Loucy (cell line): ENCODE data around the gene GIMAP2.
"Not testable (repeated sequence)": the region's sequence is repeated elsewhere in the genome, so short reads cannot be mapped to it uniquely, and the experiment has no call there.

Source experiments
- H2AFZ ChIP-seq: fragments of 200-600 bp; sonication (generic); 2 replicates; pipeline ENCODE4 v1.6.0; 2016; ENCODE audit warnings: antibody characterized with exemption, mild to moderate bottlenecking, low read length, moderate library complexity
- H3F3A ChIP-seq: fragments of 200-600 bp; 2 replicates; pipeline ENCODE4 v1.6.0; 2016; ENCODE audit warnings: antibody characterized with exemption, low read depth, mild to moderate bottlenecking
- H3K27me3 ChIP-seq: fragments of 200-600 bp; sonication (generic); 2 replicates; pipeline ENCODE4 v1.6.1; 2014; ENCODE audit warnings: low read length, mild to moderate bottlenecking; ENCODE audit not compliant: insufficient read depth, poor library complexity, severe bottlenecking
- H3K36me3 ChIP-seq: fragments of 200-600 bp; sonication (generic); 2 replicates; pipeline ENCODE4 v1.6.1; 2016; ENCODE audit warnings: low read length; ENCODE audit not compliant: insufficient read depth
- H3K4me1 ChIP-seq: fragments of 200-600 bp; sonication (generic); 2 replicates; pipeline ENCODE4 v1.5.1; 2014; ENCODE audit warnings: low read length, mild to moderate bottlenecking; ENCODE audit not compliant: insufficient read depth, poor library complexity, severe bottlenecking
- H3K4me2 ChIP-seq: fragments of 200-600 bp; sonication (generic); 2 replicates; pipeline ENCODE4 v1.6.0; 2014; ENCODE audit warnings: antibody characterized with exemption, low read length, low read depth, mild to moderate bottlenecking; ENCODE audit not compliant: poor library complexity, severe bottlenecking
- H3K4me3 ChIP-seq: fragments of 200-600 bp; sonication (generic); 2 replicates; pipeline ENCODE4 v1.5.1; 2014; ENCODE audit warnings: low read length, mild to moderate bottlenecking, mixed read lengths; ENCODE audit not compliant: poor library complexity, severe bottlenecking
- H3K79me2 ChIP-seq: fragments of 200-600 bp; sonication (generic); 2 replicates; pipeline ENCODE4 v1.6.1; 2014; ENCODE audit warnings: low read length; ENCODE audit not compliant: insufficient read depth
- H3K9ac ChIP-seq: fragments of 200-600 bp; sonication (generic); 2 replicates; pipeline ENCODE4 v1.6.0; 2014; ENCODE audit warnings: mild to moderate bottlenecking, low read depth, low read length, moderate library complexity; ENCODE audit not compliant: poor library complexity, severe bottlenecking
- H3K9me2 ChIP-seq: fragments of 200-600 bp; sonication (generic); replicated peaks from 2 replicates; pipeline ENCODE4 v1.6.1; 2016; ENCODE audit warnings: low read depth, low read length, mixed read lengths
- H3K9me3 ChIP-seq: fragments of 200-600 bp; sonication (generic); 2 replicates; pipeline ENCODE4 v1.6.1; 2014; ENCODE audit warnings: mild to moderate bottlenecking, antibody characterized with exemption, low read length, low read depth; ENCODE audit not compliant: insufficient read depth
- H4K20me1 ChIP-seq: fragments of 200-600 bp; sonication (generic); 2 replicates; pipeline ENCODE4 v1.6.0; 2014; ENCODE audit warnings: antibody characterized with exemption, low read length, mild to moderate bottlenecking; ENCODE audit not compliant: insufficient read depth, poor library complexity, severe bottlenecking
- EZH2phosphoT487 ChIP-seq: fragments of 200-600 bp; IDR thresholded peaks from 2 replicates; pipeline ENCODE4 v1.6.1; 2018; ENCODE audit warnings: antibody characterized with exemption, mild to moderate bottlenecking, moderate library complexity, borderline replicate concordance
- TF ChIP-seq, protein P1 (sequence below): fragments of 200-600 bp; sonication (generic); conservative IDR thresholded peaks from 2 replicates; pipeline ENCODE4 v1.5.1; 2014; ENCODE audit warnings: mild to moderate bottlenecking, antibody characterized with exemption, low read length

The GIMAP2 gene

DNA sequence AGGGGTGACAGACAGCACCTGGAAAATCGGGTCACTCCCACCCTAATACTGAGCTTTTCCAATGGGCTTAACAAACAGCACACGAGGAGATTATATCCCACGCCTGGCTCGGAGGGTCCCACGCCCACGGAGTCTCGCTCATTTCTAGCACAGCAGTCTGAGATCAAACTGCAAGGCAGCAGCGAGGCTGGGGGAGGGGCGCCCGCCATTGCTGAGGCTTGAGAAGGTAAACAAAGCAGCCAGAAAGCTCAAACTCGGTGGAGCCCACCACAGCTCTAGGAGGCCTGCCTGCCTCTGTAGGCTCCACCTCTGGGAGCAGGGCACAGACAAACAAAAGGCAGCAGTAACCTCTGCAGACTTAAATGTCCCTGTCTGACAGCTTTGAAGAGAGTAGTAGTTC is 6.9 kb upstream of the GIMAP2 start:
- not testable (repeated sequence) for H3K9me3 ChIP-seq, H3K27me3 ChIP-seq, H3K4me3 ChIP-seq, H3K4me2 ChIP-seq, H3K79me2 ChIP-seq, H2AFZ ChIP-seq, H3K9me2 ChIP-seq, H3F3A ChIP-seq, H3K36me3 ChIP-seq, H4K20me1 ChIP-seq, H3K9ac ChIP-seq
- H3K4me1 ChIP-seq: peaks cover 23% of the 10 kb centered on the region

DNA sequence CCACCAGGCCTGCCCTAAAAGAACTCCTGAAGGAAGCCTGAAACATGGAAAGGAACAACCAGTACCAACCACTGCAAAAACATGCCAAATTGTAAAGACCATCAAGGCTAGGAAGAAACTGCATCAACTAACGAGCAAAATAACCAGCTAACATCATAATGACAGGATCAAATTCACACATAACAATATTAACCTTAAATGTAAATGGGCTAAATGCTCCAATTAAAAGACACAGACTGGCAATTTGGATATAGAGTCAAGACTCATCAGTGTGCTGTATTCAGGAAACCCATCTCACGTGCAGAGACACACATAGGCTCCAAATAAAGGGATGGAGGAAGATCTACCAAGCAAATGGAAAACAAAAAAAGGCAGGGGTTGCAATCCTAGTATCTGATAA is 5.1 kb upstream of the GIMAP2 start:
- H3K9me2 ChIP-seq, H3K4me2 ChIP-seq, H2AFZ ChIP-seq, H3K79me2 ChIP-seq, H3K27me3 ChIP-seq, H3K9ac ChIP-seq, H3K9me3 ChIP-seq, H3F3A ChIP-seq, H3K36me3 ChIP-seq, H4K20me1 ChIP-seq, H3K4me3 ChIP-seq: not testable (repeated sequence)
- peaks cover 33% of the 10 kb centered on the region for H3K4me1 ChIP-seq

DNA sequence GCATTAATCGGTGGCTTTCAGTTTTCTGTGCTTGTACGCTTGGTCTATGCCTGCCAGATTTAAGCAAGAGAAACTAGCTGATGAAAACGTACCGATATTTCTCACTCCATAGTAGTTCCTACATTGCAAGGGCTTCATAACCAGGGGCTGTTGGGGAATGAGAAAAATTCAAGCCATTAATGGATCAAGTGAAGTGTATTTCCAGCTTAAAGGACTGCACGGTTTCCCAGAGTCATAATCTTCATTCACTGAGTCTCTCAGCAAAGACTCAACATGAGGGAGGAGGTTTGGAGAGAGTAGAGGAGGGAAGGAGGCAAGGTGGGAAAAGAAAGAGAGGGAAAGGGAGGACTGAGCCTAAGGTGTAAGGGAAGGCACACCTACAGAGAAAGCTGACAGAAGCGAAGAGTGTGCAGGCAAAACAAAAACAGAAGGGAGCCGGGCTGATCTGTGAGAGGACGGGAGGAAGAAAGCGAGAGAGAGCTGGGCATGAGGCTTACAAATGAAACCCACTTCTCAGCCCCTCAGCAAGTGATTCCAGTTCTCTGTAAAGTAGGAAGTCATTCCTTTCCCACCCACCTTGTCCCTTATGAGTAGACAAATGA is 625 bp downstream of the GIMAP2 start:
- no peaks in the 10 kb centered on the region for H3F3A ChIP-seq
- peak overlapping the region; percentile 75; the same call in 1 of the 2 replicates for H2AFZ ChIP-seq
- peaks cover 4% of the 10 kb centered on the region; the same call in 1 of the 2 replicates for H3K9me3 ChIP-seq
- TF ChIP-seq EZH2phosphoT487: no peak
- TF ChIP-seq, protein P1, sequence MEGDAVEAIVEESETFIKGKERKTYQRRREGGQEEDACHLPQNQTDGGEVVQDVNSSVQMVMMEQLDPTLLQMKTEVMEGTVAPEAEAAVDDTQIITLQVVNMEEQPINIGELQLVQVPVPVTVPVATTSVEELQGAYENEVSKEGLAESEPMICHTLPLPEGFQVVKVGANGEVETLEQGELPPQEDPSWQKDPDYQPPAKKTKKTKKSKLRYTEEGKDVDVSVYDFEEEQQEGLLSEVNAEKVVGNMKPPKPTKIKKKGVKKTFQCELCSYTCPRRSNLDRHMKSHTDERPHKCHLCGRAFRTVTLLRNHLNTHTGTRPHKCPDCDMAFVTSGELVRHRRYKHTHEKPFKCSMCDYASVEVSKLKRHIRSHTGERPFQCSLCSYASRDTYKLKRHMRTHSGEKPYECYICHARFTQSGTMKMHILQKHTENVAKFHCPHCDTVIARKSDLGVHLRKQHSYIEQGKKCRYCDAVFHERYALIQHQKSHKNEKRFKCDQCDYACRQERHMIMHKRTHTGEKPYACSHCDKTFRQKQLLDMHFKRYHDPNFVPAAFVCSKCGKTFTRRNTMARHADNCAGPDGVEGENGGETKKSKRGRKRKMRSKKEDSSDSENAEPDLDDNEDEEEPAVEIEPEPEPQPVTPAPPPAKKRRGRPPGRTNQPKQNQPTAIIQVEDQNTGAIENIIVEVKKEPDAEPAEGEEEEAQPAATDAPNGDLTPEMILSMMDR: no peak
- no peaks in the 10 kb centered on the region for H4K20me1 ChIP-seq
- H3K4me2 ChIP-seq: peak overlapping the region; percentile 86
- H3K9ac ChIP-seq: peak overlapping the region; percentile 90
- no peaks in the 10 kb centered on the region for H3K9me2 ChIP-seq
- peaks cover 39% of the 10 kb centered on the region for H3K4me1 ChIP-seq
- H3K79me2 ChIP-seq: peaks cover 55% of the 10 kb centered on the region
- H3K27me3 ChIP-seq: no peaks in the 10 kb centered on the region
- H3K36me3 ChIP-seq: peaks cover 13% of the 10 kb centered on the region
- peak overlapping the region; percentile 81 for H3K4me3 ChIP-seq

DNA sequence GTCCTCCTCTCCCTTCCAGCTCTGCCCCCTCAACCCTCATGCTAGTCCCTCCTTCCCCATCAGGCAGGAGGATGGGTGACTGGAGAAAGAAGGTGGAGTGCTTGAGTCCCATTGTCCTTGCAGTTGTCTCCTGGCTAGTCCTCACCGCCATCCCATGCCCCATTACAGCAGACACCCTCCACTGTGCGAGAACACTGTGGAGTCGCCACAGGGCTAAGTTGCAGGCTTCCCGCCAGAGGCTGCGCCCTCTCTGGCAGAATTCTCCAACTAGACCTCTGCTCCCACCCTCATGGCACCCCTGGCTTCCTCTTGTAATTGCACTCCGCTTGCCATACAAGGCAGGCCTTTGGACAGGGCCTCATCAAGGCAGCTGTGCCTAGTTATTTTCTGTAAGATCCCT is 3.1 kb downstream of the GIMAP2 start:
- H2AFZ ChIP-seq: no peak overlapping the region
- no peaks in the 10 kb centered on the region for H3F3A ChIP-seq
- H3K9ac ChIP-seq: peak overlapping the region; percentile 30
- TF ChIP-seq EZH2phosphoT487: no peak
- TF ChIP-seq, protein P1: no peak; the same call in 1 of the 2 replicates
- peak overlapping the region; percentile 51 for H3K4me3 ChIP-seq
- H4K20me1 ChIP-seq: no peaks in the 10 kb centered on the region
- H3K79me2 ChIP-seq: peaks cover 55% of the 10 kb centered on the region
- H3K36me3 ChIP-seq: peaks cover 20% of the 10 kb centered on the region
- no peaks in the 10 kb centered on the region for H3K27me3 ChIP-seq
- H3K4me1 ChIP-seq: peaks cover 38% of the 10 kb centered on the region
- H3K9me2 ChIP-seq: no peaks in the 10 kb centered on the region
- H3K9me3 ChIP-seq: peaks cover 11% of the 10 kb centered on the region; the same call in 1 of the 2 replicates
- H3K4me2 ChIP-seq: peak overlapping the region; percentile 86
